Lung (tissue), 12 donors: ENCODE measurements around the gene DDX19B. TPM values are rescaled to one million over a fixed set of nuclear protein-coding genes. Genes with fewer than 3 reads are reported as not detected.
A peak's percentile ranks its signal among the peaks of the same experiment; 100 is the strongest.
"Not testable (repeated sequence)": the region's sequence is repeated elsewhere in the genome, so short reads cannot be mapped to it uniquely, and the experiment has no call there.

Experiments
- ATAC-seq: fragments of 200-7000 bp; cut with Tn5 transposase; one replicate; pipeline ENCODE4 v1.9.1; 2020; ENCODE audit warnings: moderate number of reproducible peaks; ENCODE audit not compliant: insufficient read depth, low FRiP score
- DNase-seq, 3 donors: peaks; one replicate each; pipeline ENCODE4 v3.0.0-alpha.2; 2013 to 2017
- H3K27ac ChIP-seq, 2 donors: one replicate each; pipeline ENCODE4 v1.5.1; 2013; ENCODE audit warnings: mild to moderate bottlenecking in 2 of 2, moderate library complexity in 2 of 2, control low read depth in 1 of 2, inconsistent platforms in 1 of 2, low read depth in 1 of 2, low read length in 1 of 2
- H3K27me3 ChIP-seq, 3 donors: one replicate each; pipeline ENCODE4 v1.5.1; 2013; ENCODE audit warnings: low read length in 2 of 3; ENCODE audit not compliant: control insufficient read depth in 3 of 3, insufficient read depth in 3 of 3
- H3K36me3 ChIP-seq, 4 donors: one replicate each; pipeline ENCODE4 v1.5.1; 2013; ENCODE audit warnings: low read length in 4 of 4, mild to moderate bottlenecking in 1 of 4, moderate library complexity in 1 of 4; ENCODE audit not compliant: control insufficient read depth in 4 of 4, insufficient read depth in 4 of 4
- H3K4me1 ChIP-seq, 5 donors: one replicate each; pipeline ENCODE4 v1.5.1; 2013; ENCODE audit warnings: low read length in 5 of 5, mild to moderate bottlenecking in 2 of 5, moderate library complexity in 1 of 5; ENCODE audit not compliant: control insufficient read depth in 5 of 5, insufficient read depth in 5 of 5
- H3K4me3 ChIP-seq: one replicate; pipeline ENCODE4 v1.5.1; 2013; ENCODE audit warnings: mild to moderate bottlenecking, control low read depth, moderate library complexity
- H3K9ac ChIP-seq, 2 donors: one replicate each; pipeline ENCODE4 v1.5.1; 2013; ENCODE audit warnings: low read length in 2 of 2, control low read depth in 1 of 2; ENCODE audit not compliant: insufficient read depth in 1 of 2
- H3K9me3 ChIP-seq, 4 donors: one replicate each; pipeline ENCODE4 v1.5.1; 2013; ENCODE audit warnings: low read length in 3 of 4, mild to moderate bottlenecking in 1 of 4, moderate library complexity in 1 of 4; ENCODE audit not compliant: control insufficient read depth in 4 of 4, insufficient read depth in 3 of 4
- WGBS, 2 donors: extraction: QIAGEN DNeasy Blood & Tissue Kit; methylation state at CpG; one replicate each; pipeline ENCODE4 v1.1.7; 2013; 5-methylcytosine and 5-hydroxymethylcytosine counted together
- polyA plus RNA-seq, 2 donors: library from polyadenylated mRNA; stranded (reverse); fragments of 200-250 nt; gene quantifications; one replicate each; pipeline ENCODE4 v1.2.1, GENCODE V29; 2013
- total RNA-seq, 2 donors: library from RNA; depleted of rRNA in 1 of 2; stranded (reverse); fragments of >200 nt in 1 of 2; gene quantifications; one replicate each; pipeline ENCODE4 v1.2.1, GENCODE V29; 2014 to 2021
- TF ChIP-seq, protein P1 (sequence below): IDR thresholded peaks from 2 replicates; pipeline ENCODE4 v1.5.1; 2012; ENCODE audit warnings: mild to moderate bottlenecking; ENCODE audit errors: control extremely low read depth, extremely low read depth
- donor health status: control.
- donor health status: control.
- donor health status: Bipolar disorder and iron deficiency.
- donor health status: healthy.
- donor health status: DM: yes; HTN: yes; CAD: no.

Gene DDX19B
- total and polyA plus RNA-seq, 4 donors, result 23.2 to 32.7 (median 27.1) TPM

DNA sequence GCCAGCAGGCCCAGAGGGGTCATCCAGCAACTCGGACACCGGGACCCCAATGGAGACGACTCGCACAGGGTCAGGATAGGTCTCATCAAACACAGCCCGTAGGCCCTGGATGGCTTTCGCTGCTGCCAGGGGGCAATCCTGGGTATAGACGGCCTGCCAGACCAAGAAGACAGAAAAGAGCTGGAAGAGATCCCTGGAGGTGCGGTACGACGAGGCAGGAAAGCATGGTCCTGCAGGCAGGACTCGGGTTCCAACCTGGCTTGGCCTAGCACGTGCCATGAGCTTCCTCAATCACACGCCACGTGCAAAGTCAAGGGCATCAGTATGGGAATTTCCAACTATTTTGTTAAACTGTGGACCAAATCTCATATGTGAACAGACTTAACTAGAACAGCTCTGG, 40.9 kb upstream of the DDX19B start:
- no peak overlapping the region for H3K27ac ChIP-seq
- no peak for ATAC-seq
- 96 to 97% methylated on average over 14 of the region's 14 CpGs for WGBS, 2 donors

DNA sequence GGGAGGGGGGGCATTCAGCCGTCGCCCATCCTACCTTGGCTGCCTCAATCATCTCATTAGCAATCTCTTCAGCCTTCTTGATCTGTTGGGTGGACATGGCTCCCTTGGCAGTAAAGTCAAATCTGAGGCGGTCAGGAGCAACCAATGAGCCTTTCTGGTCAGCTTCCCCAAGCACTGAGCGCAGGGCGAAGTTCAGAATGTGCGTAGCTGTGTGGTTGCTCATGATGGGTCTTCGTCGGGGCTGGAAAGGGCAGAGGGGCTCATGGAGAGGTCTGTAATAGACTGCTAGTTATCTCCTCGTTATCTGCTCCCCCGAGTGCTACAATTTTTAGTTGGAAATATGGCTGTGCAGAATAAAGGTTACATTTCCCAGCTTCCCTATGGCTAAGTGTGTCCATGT, 40.0 kb upstream of the DDX19B start:
- DNase-seq, result no peak
- no peaks in the 10 kb centered on the region for H3K4me1 ChIP-seq
- no peak for ATAC-seq
- H3K9me3 ChIP-seq, result no peaks in the 10 kb centered on the region
- WGBS, 2 donors, result 97 to 98% methylated on average over 10 of the region's 10 CpGs
- no peak overlapping the region for H3K4me3 ChIP-seq
- H3K27me3 ChIP-seq, result no peaks in the 10 kb centered on the region
- TF ChIP-seq, protein P1, sequence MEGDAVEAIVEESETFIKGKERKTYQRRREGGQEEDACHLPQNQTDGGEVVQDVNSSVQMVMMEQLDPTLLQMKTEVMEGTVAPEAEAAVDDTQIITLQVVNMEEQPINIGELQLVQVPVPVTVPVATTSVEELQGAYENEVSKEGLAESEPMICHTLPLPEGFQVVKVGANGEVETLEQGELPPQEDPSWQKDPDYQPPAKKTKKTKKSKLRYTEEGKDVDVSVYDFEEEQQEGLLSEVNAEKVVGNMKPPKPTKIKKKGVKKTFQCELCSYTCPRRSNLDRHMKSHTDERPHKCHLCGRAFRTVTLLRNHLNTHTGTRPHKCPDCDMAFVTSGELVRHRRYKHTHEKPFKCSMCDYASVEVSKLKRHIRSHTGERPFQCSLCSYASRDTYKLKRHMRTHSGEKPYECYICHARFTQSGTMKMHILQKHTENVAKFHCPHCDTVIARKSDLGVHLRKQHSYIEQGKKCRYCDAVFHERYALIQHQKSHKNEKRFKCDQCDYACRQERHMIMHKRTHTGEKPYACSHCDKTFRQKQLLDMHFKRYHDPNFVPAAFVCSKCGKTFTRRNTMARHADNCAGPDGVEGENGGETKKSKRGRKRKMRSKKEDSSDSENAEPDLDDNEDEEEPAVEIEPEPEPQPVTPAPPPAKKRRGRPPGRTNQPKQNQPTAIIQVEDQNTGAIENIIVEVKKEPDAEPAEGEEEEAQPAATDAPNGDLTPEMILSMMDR, result no peak
- H3K36me3 ChIP-seq, result peaks cover 40 to 76% (median 43%) of the 10 kb centered on the region in 4 donors
- H3K27ac ChIP-seq, result no peak overlapping the region
- no peak overlapping the region for H3K9ac ChIP-seq

More for the DNA sequence above, 40.9 kb upstream of the DDX19B start:
- no peak overlapping the region for H3K4me3 ChIP-seq
- no peaks in the 10 kb centered on the region for H3K9me3 ChIP-seq
- TF ChIP-seq, protein P1, result no peak
- no peak overlapping the region for H3K9ac ChIP-seq
- no peak for DNase-seq
- no peaks in the 10 kb centered on the region for H3K4me1 ChIP-seq
- no peaks in the 10 kb centered on the region for H3K27me3 ChIP-seq
- peaks cover 39 to 78% (median 44%) of the 10 kb centered on the region in 4 donors for H3K36me3 ChIP-seq

DNA sequence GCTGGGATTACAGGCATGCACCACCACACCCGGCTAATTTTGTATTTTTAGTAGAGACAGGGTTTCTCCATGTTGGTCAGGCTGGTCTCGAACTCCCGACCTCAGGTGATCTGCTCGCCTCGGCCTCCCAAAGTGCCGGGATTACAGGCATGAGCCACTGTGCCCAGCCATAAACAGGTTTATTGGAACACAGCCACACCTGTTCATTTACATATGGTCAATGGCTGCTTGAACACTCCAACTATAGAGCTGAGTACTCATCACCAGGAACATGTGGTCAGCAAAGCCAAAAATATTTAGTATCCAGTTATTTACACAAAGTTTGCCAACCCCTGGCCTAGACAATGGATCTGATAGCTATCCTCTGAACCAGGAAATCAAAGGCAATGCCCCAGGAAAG, 39.1 kb upstream of the DDX19B start:
- H3K4me3 ChIP-seq, ATAC-seq, H3K9me3 ChIP-seq, H3K9ac ChIP-seq, H3K27ac ChIP-seq, H3K4me1 ChIP-seq, DNase-seq, H3K27me3 ChIP-seq: not testable (repeated sequence)
- peaks cover 44 to 72% (median 48%) of the 10 kb centered on the region in 4 donors for H3K36me3 ChIP-seq
- 94 to 100% methylated on average over 4 to 5 of the region's 6 CpGs for WGBS, 2 donors

DNA sequence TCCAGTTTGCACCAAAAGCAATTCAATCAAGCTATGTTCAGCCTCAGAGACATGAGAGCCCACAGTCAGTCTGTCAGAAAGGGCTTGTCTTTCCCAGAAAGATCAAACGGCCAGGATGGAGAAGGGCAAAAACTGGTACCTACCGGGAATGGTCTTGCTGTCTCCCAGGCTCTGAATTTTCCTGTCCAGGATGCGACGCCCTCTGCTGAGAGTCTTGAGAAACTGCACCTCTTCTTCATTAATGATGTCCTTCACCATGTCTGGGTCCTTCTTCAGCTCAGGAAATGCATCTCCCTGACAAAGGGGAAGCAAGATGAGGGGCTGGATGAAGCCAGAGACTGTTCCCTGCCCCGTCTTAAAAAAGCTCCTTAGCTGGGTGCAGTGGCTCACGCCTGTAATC, 31.5 kb upstream of the DDX19B start:
- WGBS, 2 donors, result 47 to 49% methylated on average over 6 of the region's 6 CpGs

DNA sequence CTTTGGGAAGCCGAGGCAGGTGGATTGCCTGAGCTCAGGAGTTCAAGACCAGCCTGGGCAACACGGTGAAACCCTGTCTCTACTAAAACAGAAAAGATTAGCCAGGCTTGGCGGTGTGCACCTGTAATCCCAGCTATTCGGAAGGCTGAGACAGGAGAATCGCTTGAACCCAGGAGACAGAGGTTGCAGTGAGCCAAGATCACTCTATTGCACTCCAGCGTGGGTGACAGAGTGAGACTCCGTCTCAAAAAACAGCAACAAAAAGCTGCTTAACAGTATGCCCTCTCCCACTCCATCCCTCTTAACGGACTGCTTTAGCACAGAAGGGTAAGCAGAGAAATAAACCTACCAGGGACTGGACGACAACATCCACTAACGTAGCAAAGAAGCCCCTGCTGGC, 31.1 kb upstream of the DDX19B start:
- H3K9me3 ChIP-seq, DNase-seq, H3K4me3 ChIP-seq, H3K9ac ChIP-seq, H3K4me1 ChIP-seq, ATAC-seq, H3K27me3 ChIP-seq, H3K27ac ChIP-seq: not testable (repeated sequence)
- 94 to 95% methylated on average over 10 of the region's 10 CpGs for WGBS, 2 donors
- peaks cover 40 to 66% (median 54%) of the 10 kb centered on the region in 4 donors for H3K36me3 ChIP-seq

More for the DNA sequence above, 31.5 kb upstream of the DDX19B start:
- ATAC-seq, result no peak
- Histone ChIP-seq H3K9me3 (no peaks in the 10 kb centered on the region), H3K4me1 (no peaks in the 10 kb centered on the region), H3K9ac (no peak overlapping the region), H3K36me3 (peaks cover 40 to 68% (median 54%) of the 10 kb centered on the region in 4 donors), H3K4me3 (no peak overlapping the region), H3K27me3 (no peaks in the 10 kb centered on the region), H3K27ac (no peak overlapping the region)
- TF ChIP-seq, protein P1, result peak; percentile 30
- DNase-seq, result peak; percentile 26 to 32 (median 28)
